ENCODE measurements around the gene MAD1L1.
"Not testable (repeated sequence)": the region's sequence is repeated elsewhere in the genome, so short reads cannot be mapped to it uniquely, and the experiment has no call there.

The MAD1L1 gene

GRCh38 chr7:1974290-1975101, 258.2 kb downstream of the MAD1L1 start:
- DNase-seq (ENCODE audit: low read depth in 2 of 2), result no peak

GRCh38 chr7:1973321-1974251, 259.2 kb downstream of the MAD1L1 start:
- DNase-seq (ENCODE audit: low read depth in 2 of 2), result no peak

- no peak for DNase-seq (ENCODE audit: low read depth in 2 of 2)
Observed at GRCh38 chr7:1972744-1973143, 260.0 kb downstream of the MAD1L1 start.

GRCh38 chr7:1971946-1972654, 260.6 kb downstream of the MAD1L1 start:
- no peak for DNase-seq (ENCODE audit: low read depth in 2 of 2)

GRCh38 chr7:1970895-1971294, 261.9 kb downstream of the MAD1L1 start:
- DNase-seq (ENCODE audit: low read depth in 2 of 2), result no peak

- DNase-seq (ENCODE audit: low read depth in 2 of 2), result not testable (repeated sequence)
Observed at GRCh38 chr7:1970285-1970660, 262.5 kb downstream of the MAD1L1 start.

GRCh38 chr7:1969459-1970284, 263.1 kb downstream of the MAD1L1 start:
- no peak for DNase-seq (ENCODE audit: low read depth in 2 of 2)

GRCh38 chr7:1968397-1969111, 264.2 kb downstream of the MAD1L1 start:
- DNase-seq (ENCODE audit: low read depth in 2 of 2), result no peak

- no peak for DNase-seq (ENCODE audit: low read depth in 2 of 2)
Observed at GRCh38 chr7:1967512-1968396, 265.0 kb downstream of the MAD1L1 start.

- DNase-seq (ENCODE audit: low read depth in 2 of 2), result no peak
Observed at GRCh38 chr7:1966631-1967200, 266.0 kb downstream of the MAD1L1 start.

GRCh38 chr7:1965579-1966294, 267.0 kb downstream of the MAD1L1 start:
- no peak for DNase-seq (ENCODE audit: low read depth in 2 of 2)

- DNase-seq (ENCODE audit: low read depth in 2 of 2), result no peak
Observed at GRCh38 chr7:1964913-1965578, 267.7 kb downstream of the MAD1L1 start.

- no peak for DNase-seq (ENCODE audit: low read depth in 2 of 2)
Observed at GRCh38 chr7:1964211-1964912, 268.4 kb downstream of the MAD1L1 start.

GRCh38 chr7:1963575-1963974, 269.2 kb downstream of the MAD1L1 start:
- DNase-seq (ENCODE audit: low read depth in 2 of 2), result no peak

- DNase-seq (ENCODE audit: low read depth in 2 of 2), result peak; percentile 32 to 40
Observed at GRCh38 chr7:1961701-1962276, 271.0 kb downstream of the MAD1L1 start.

- no peak for DNase-seq (ENCODE audit: low read depth in 2 of 2)
Observed at GRCh38 chr7:1959305-1959704, 273.4 kb downstream of the MAD1L1 start.

Measured in stimulated activated CD4-positive, alpha-beta T cell treated with anti-CD3 and anti-CD28 coated beads, Interleukin-12 subunit alpha, Interleukin-12 subunit beta, amount 100 ng/mL, for 24 hours (primary cell).